H9 (cell line): Measurements from ENCODE around the gene FAM219A. TPM values are rescaled to one million over a fixed set of nuclear protein-coding genes. Genes with fewer than 3 reads are reported as not detected.

Experiments used
- DNase-seq: peaks from one replicate; pipeline ENCODE4 v3.0.0-alpha.2; 2017
- H2AFZ ChIP-seq: one replicate; pipeline ENCODE4 v1.6.1; 2013; ENCODE audit warnings: mild to moderate bottlenecking, low read length, control low read depth, moderate library complexity
- H2AK5ac ChIP-seq: 2 replicates; pipeline ENCODE4 v1.6.1; 2013; ENCODE audit warnings: low read length, control low read depth, mixed read lengths; ENCODE audit not compliant: insufficient read length
- H2BK120ac ChIP-seq: one replicate; pipeline ENCODE4 v1.6.1; 2013; ENCODE audit warnings: low read depth, mild to moderate bottlenecking, low read length, control low read depth, inconsistent platforms; ENCODE audit not compliant: poor library complexity, severe bottlenecking
- H2BK12ac ChIP-seq: 2 replicates; pipeline ENCODE4 v1.6.1; 2013; ENCODE audit warnings: low read length, control low read depth, mixed read lengths, low read depth; ENCODE audit not compliant: insufficient read length
- H2BK15ac ChIP-seq: 2 replicates; pipeline ENCODE4 v1.6.1; 2013; ENCODE audit warnings: low read depth, low read length, control low read depth
- H2BK20ac ChIP-seq: one replicate; pipeline ENCODE4 v1.6.1; 2013; ENCODE audit warnings: low read depth, mild to moderate bottlenecking, low read length, control low read depth, inconsistent platforms; ENCODE audit not compliant: poor library complexity, severe bottlenecking
- H2BK5ac ChIP-seq: 2 replicates; pipeline ENCODE4 v1.6.1; 2013; ENCODE audit warnings: low read length, control low read depth, mixed read lengths; ENCODE audit not compliant: insufficient read length
- H3K14ac ChIP-seq: 2 replicates; pipeline ENCODE4 v1.6.1; 2013; ENCODE audit warnings: low read length, control low read depth; ENCODE audit not compliant: insufficient read depth
- H3K18ac ChIP-seq: 2 replicates; pipeline ENCODE4 v1.6.1; 2013; ENCODE audit warnings: low read depth, mild to moderate bottlenecking, mixed read lengths, low read length, control low read depth; ENCODE audit not compliant: insufficient read length
- H3K23ac ChIP-seq: 2 replicates; pipeline ENCODE4 v1.6.1; 2013; ENCODE audit warnings: low read length, control low read depth, mixed read lengths, low read depth; ENCODE audit not compliant: insufficient read length
- H3K23me2 ChIP-seq: 2 replicates; pipeline ENCODE4 v1.6.1; 2013; ENCODE audit warnings: low read depth, mild to moderate bottlenecking, mixed read lengths, low read length, control low read depth; ENCODE audit not compliant: insufficient read length, poor library complexity, severe bottlenecking
- H3K27ac ChIP-seq: 2 replicates; pipeline ENCODE4 v1.5.1; 2013; ENCODE audit warnings: low read length, control low read depth, mixed read lengths, low read depth; ENCODE audit not compliant: insufficient read length
- H3K27me3 ChIP-seq: 2 replicates; pipeline ENCODE4 v1.6.1; 2013; ENCODE audit warnings: low read length, control low read depth, inconsistent platforms; ENCODE audit not compliant: insufficient read depth
- H3K4ac ChIP-seq: 2 replicates; pipeline ENCODE4 v1.6.1; 2013; ENCODE audit warnings: low read depth, mild to moderate bottlenecking, control low read depth, inconsistent platforms, low read length, moderate library complexity
- H3K4me1 ChIP-seq: 2 replicates; pipeline ENCODE4 v1.6.1; 2013; ENCODE audit warnings: low read length, control low read depth, inconsistent platforms; ENCODE audit not compliant: insufficient read depth
- H3K4me2 ChIP-seq: 2 replicates; pipeline ENCODE4 v1.6.1; 2013; ENCODE audit warnings: low read length, control low read depth, mixed read lengths; ENCODE audit not compliant: insufficient read length, insufficient read depth
- H3K56ac ChIP-seq: 2 replicates; pipeline ENCODE4 v1.6.1; 2013; ENCODE audit warnings: low read depth, mild to moderate bottlenecking, mixed read lengths, low read length, control low read depth; ENCODE audit not compliant: insufficient read length
- H3K79me1 ChIP-seq: 2 replicates; pipeline ENCODE4 v1.6.1; 2013; ENCODE audit warnings: low read depth, mild to moderate bottlenecking, moderate library complexity, low read length, control low read depth, inconsistent platforms; ENCODE audit not compliant: insufficient read depth, poor library complexity, severe bottlenecking
- H3K79me2 ChIP-seq: 2 replicates; pipeline ENCODE4 v1.6.1; 2013; ENCODE audit warnings: low read length, control low read depth, inconsistent platforms; ENCODE audit not compliant: insufficient read depth
- H3K9ac ChIP-seq: 2 replicates; pipeline ENCODE4 v1.6.1; 2013; ENCODE audit warnings: low read length, control low read depth, mixed read lengths; ENCODE audit not compliant: insufficient read length; ENCODE audit errors: extremely low read depth
- H3K9me3 ChIP-seq: one replicate; pipeline ENCODE4 v1.6.1; 2013; ENCODE audit warnings: low read depth, low read length, inconsistent platforms; ENCODE audit not compliant: control insufficient read depth
- H3T11ph ChIP-seq: one replicate; pipeline ENCODE4 v1.6.1; 2013; ENCODE audit warnings: mild to moderate bottlenecking, low read length, control low read depth, inconsistent platforms
- H4K20me1 ChIP-seq: one replicate; pipeline ENCODE4 v1.6.1; 2013; ENCODE audit not compliant: control insufficient read depth, insufficient read length, insufficient read depth
- H4K5ac ChIP-seq: 2 replicates; pipeline ENCODE4 v1.6.1; 2013; ENCODE audit warnings: low read depth, mild to moderate bottlenecking, mixed read lengths, low read length, control low read depth; ENCODE audit not compliant: insufficient read length
- H4K8ac ChIP-seq: replicated peaks from 2 replicates; pipeline ENCODE4 v1.6.1; 2013; ENCODE audit warnings: low read length, control low read depth, mixed read lengths, low read depth; ENCODE audit not compliant: insufficient read length
- H4K91ac ChIP-seq: 2 replicates; pipeline ENCODE4 v1.6.1; 2013; ENCODE audit warnings: low read depth, mild to moderate bottlenecking, moderate library complexity, mixed read lengths, low read length, control low read depth; ENCODE audit not compliant: insufficient read length
- H3K27ac Mint-ChIP-seq, 3 experiments: 2 replicates in 2 of 3; 3 replicates in 1 of 3; pipeline ENCODE4 v1.8.0; 2020 to 2021; ENCODE audit warnings: mixed read lengths in 3 of 3, mild to moderate bottlenecking in 1 of 3, moderate library complexity in 1 of 3
- H3K27me3 Mint-ChIP-seq: 2 replicates; pipeline ENCODE4 v1.8.0; 2021; ENCODE audit warnings: low read depth, mild to moderate bottlenecking, moderate library complexity, mixed read lengths
- H3K36me3 Mint-ChIP-seq, 3 experiments: 2 replicates in 2 of 3; 3 replicates in 1 of 3; pipeline ENCODE4 v1.8.0; 2020 to 2021; ENCODE audit warnings: low read depth in 3 of 3, mixed read lengths in 3 of 3; ENCODE audit not compliant: insufficient read depth in 1 of 3
- H3K4me1 Mint-ChIP-seq, 2 experiments: 2 replicates each; pipeline ENCODE4 v1.8.0; 2020; ENCODE audit warnings: mixed read lengths in 2 of 2
- H3K4me3 Mint-ChIP-seq, 2 experiments: 2 replicates in 1 of 2; 3 replicates in 1 of 2; pipeline ENCODE4 v1.8.0; 2020 to 2021; ENCODE audit warnings: mild to moderate bottlenecking in 2 of 2, mixed read lengths in 2 of 2, moderate library complexity in 1 of 2
- H3K9me3 Mint-ChIP-seq, 2 experiments: 2 replicates in 1 of 2; 3 replicates in 1 of 2; pipeline ENCODE4 v1.8.0; 2020; ENCODE audit warnings: mild to moderate bottlenecking in 2 of 2, mixed read lengths in 2 of 2, moderate library complexity in 1 of 2
- WGBS: extraction: QIAGEN DNeasy Blood & Tissue Kit; methylation state at CpG from one replicate; pipeline ENCODE4 v1.1.7; 2013; ENCODE audit warnings: missing lambda C conversion rate, low lambda C conversion rate, mixed read lengths; ENCODE audit not compliant: insufficient read length; ENCODE audit errors: extremely low coverage; 5-methylcytosine and 5-hydroxymethylcytosine counted together
- total RNA-seq: library from RNA; stranded (reverse); gene quantifications from 2 replicates; pipeline ENCODE4 v1.2.1, GENCODE V29; 2021
- TF ChIP-seq, protein P1 (sequence below): fragments of 200-600 bp; sonication (generic); conservative IDR thresholded peaks from 3 replicates; pipeline ENCODE4 v1.8.0; 2021; ENCODE audit warnings: antibody characterized with exemption, mild to moderate bottlenecking

Gene FAM219A
- total RNA-seq, 1 experiment from 2014 or later = 16.7 TPM

DNA sequence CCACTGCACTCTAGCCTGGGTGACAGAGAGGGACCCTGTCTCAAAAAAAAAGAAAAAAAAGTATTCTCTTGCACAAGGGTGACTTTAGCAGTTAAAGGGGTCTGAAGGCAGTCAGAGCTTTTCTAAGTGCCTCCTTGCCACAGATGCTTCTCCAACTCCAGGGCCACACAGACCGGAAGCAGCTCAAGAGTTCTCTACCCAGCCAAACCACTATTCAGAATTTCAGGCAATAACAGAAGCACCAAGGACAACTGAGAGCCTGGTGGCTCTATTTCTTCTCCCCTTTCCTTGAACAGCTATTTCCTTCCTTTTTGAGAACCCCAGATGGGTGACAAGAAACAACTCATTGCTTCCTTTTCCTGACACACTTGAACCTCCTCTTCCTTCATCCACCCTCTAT lies 2.2 kb downstream of the FAM219A start:
- H3K23ac ChIP-seq = no peak overlapping the region
- no peak overlapping the region for H2BK20ac ChIP-seq
- no peaks in the 10 kb centered on the region for H3K27me3 ChIP-seq
- H4K91ac ChIP-seq = no peak overlapping the region
- no CpG with 5 or more reads among the region's 1 CpG for WGBS
- no peak overlapping the region for H3K56ac ChIP-seq
- no peaks in the 10 kb centered on the region for H3K9me3 ChIP-seq
- H2AFZ ChIP-seq = no peak overlapping the region
- H3K27me3 Mint-ChIP-seq = peaks cover 25% of the 10 kb centered on the region
- no peak overlapping the region for H4K5ac ChIP-seq
- H3T11ph ChIP-seq = no peak overlapping the region
- peaks cover 28 to 33% of the 10 kb centered on the region in 2 experiments for H3K4me1 Mint-ChIP-seq
- H3K36me3 Mint-ChIP-seq = no peaks in the 10 kb centered on the region
- H3K4ac ChIP-seq = no peak overlapping the region
- no peak overlapping the region for H3K14ac ChIP-seq
- no peak overlapping the region for H2BK5ac ChIP-seq
- H3K4me2 ChIP-seq = no peak overlapping the region
- no peaks in the 10 kb centered on the region for H3K79me1 ChIP-seq
- H4K20me1 ChIP-seq = no peaks in the 10 kb centered on the region
- H2BK15ac ChIP-seq = no peak overlapping the region
- H3K23me2 ChIP-seq = peaks cover 12% of the 10 kb centered on the region
- H4K8ac ChIP-seq = no peak overlapping the region
- no peak overlapping the region for H3K27ac Mint-ChIP-seq
- peaks cover 5% of the 10 kb centered on the region; the same call in 1 of the 2 replicates for H3K4me1 ChIP-seq
- H3K4me3 Mint-ChIP-seq = peak overlapping the region in 1 of 2 experiments; percentile 24; a peak in 2 of 5 replicates
- H3K9ac ChIP-seq = no peak overlapping the region
- no peaks in the 10 kb centered on the region; the same call in 1 of the 2 replicates for H3K79me2 ChIP-seq
- H2BK120ac ChIP-seq = no peak overlapping the region
- TF ChIP-seq, protein P1, sequence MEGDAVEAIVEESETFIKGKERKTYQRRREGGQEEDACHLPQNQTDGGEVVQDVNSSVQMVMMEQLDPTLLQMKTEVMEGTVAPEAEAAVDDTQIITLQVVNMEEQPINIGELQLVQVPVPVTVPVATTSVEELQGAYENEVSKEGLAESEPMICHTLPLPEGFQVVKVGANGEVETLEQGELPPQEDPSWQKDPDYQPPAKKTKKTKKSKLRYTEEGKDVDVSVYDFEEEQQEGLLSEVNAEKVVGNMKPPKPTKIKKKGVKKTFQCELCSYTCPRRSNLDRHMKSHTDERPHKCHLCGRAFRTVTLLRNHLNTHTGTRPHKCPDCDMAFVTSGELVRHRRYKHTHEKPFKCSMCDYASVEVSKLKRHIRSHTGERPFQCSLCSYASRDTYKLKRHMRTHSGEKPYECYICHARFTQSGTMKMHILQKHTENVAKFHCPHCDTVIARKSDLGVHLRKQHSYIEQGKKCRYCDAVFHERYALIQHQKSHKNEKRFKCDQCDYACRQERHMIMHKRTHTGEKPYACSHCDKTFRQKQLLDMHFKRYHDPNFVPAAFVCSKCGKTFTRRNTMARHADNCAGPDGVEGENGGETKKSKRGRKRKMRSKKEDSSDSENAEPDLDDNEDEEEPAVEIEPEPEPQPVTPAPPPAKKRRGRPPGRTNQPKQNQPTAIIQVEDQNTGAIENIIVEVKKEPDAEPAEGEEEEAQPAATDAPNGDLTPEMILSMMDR = no peak
- no peak overlapping the region for H2AK5ac ChIP-seq
- DNase-seq = no peak
- H3K18ac ChIP-seq = no peak overlapping the region
- H3K9me3 Mint-ChIP-seq = no peaks in the 10 kb centered on the region
- no peak overlapping the region for H2BK12ac ChIP-seq
- no peak overlapping the region for H3K27ac ChIP-seq
